GM21825 (cell line): ENCODE data around the gene STXBP6.
"Not testable (repeated sequence)": the region's sequence is repeated elsewhere in the genome, so short reads cannot be mapped to it uniquely, and the experiment has no call there.

Experiments
- ATAC-seq: cut with Tn5 transposase; IDR thresholded peaks from one replicate; pipeline ENCODE4 v1.9.1; 2021; ENCODE audit warnings: mild to moderate bottlenecking, moderate library complexity; ENCODE audit not compliant: unreplicated experiment

Gene STXBP6

DNA sequence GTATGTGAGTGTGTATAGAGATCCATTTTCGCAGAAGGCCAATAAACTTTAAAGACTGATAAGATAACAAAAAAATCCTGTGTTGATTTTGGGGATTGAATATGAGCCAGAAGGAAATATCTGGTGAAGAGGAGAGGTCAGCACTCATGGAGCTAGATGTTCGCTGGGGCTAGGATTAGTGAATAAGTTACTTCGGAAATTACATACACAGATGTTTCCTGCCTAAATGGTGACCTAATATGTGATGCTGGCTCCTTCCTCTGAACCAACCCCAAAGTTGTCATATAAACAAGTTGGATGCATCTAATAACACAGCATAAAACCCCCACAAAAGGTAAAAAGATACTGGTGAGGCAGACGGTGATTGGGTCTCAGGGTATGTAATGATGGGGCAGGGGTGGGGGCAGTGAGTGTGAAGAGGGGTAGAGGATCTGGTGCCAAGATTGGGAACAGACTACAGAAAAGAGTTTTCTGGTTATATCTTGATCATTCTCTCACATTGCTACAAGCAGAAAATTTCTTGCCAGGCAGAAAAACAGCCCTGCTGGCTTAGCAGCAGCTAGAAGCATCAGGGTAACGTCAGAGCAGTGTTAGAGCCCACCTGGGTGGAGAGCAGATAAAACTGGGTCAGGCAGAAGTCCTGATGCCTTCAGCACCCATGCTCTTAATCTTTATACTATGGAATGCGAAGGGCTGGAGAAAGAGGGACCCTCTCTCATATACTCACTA is 275.6 kb downstream of the STXBP6 start:
- ATAC-seq = no peak

- ATAC-seq = not testable (repeated sequence)
Observed at GRCh38 chr14:24773564-24773963, 276.4 kb downstream of the STXBP6 start.

DNA sequence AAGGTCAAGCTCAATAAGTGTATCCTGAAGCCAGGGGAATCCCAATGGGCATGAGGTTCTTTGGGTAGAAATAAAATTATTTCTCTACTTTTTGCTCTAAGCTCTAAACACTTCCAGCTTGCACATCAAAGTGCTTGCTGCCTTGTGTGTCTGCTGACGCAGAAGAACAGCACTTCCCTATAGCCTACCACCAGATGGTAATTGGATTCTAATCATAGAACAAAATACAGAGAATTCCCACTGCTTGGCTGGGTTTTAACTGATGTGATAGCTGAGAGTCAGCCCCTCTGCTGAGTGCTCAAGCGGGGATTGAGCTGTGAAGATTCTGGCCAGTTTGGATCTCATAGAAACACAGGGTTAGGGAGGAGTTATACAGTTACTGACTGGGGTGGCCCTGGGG is 283.5 kb downstream of the STXBP6 start:
- ATAC-seq = no peak

- ATAC-seq = no peak
Observed at GRCh38 chr14:24761141-24761540, 288.8 kb downstream of the STXBP6 start.
